ENCODE measurements around the gene CSF3R. TPM values are rescaled to one million over a fixed set of nuclear protein-coding genes. Genes with fewer than 3 reads are reported as not detected.

The CSF3R gene
- total RNA-seq, 2 experiments from 2014 or later = not detected

DNA sequence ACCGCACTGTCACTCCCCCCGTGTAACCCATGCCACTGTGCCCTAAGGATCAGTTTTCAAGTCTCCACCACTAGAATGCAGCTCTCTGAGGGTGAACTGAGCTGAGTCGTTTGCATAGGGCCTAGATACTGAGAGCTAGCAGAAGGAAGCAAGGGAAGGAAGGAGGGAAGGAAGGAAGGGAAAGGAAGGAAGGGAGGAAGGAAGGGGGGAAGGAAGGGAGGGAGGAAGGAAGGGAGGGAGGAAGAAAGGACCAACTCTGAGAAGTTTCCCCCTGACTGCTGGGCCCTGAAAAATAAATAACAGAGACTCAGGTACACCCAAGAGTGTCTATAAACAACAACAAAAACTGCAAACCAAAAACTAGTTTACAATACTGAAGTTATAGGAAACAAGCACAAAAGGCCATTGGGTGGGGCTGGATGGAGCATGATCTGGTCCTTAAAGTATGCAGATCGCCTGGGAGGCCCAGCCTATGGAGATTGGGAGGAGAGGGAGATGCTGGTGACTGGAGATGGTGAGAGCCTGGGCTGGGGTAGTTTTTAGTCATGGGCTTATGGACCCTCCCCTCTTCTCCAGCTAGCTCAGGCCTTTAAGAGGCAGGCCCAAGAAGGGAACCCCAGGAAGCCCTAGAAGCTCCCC, 16.9 kb downstream of the CSF3R start:
- no peak overlapping the region for H3K4me2 ChIP-seq (ENCODE audit: low read length)
- TF ChIP-seq, protein P1, sequence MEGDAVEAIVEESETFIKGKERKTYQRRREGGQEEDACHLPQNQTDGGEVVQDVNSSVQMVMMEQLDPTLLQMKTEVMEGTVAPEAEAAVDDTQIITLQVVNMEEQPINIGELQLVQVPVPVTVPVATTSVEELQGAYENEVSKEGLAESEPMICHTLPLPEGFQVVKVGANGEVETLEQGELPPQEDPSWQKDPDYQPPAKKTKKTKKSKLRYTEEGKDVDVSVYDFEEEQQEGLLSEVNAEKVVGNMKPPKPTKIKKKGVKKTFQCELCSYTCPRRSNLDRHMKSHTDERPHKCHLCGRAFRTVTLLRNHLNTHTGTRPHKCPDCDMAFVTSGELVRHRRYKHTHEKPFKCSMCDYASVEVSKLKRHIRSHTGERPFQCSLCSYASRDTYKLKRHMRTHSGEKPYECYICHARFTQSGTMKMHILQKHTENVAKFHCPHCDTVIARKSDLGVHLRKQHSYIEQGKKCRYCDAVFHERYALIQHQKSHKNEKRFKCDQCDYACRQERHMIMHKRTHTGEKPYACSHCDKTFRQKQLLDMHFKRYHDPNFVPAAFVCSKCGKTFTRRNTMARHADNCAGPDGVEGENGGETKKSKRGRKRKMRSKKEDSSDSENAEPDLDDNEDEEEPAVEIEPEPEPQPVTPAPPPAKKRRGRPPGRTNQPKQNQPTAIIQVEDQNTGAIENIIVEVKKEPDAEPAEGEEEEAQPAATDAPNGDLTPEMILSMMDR (conservative IDR thresholded peaks at IDR 0.05; ENCODE audit: low read length) = no peak
- no peak for TF ChIP-seq EZH2phosphoT487 (IDR thresholded peaks at IDR 0.05; ENCODE audit: borderline replicate concordance, low read depth, low read length)
- no peak overlapping the region for H3K4me3 ChIP-seq (ENCODE audit: low read depth, low read length, poor library complexity, severe bottlenecking)
- no peak for DNase-seq (ENCODE audit: low spot score)
- H2AFZ ChIP-seq (ENCODE audit: low read length) = no peak overlapping the region
- H3K9me3 ChIP-seq (ENCODE audit: low read length) = no peaks in the 10 kb centered on the region
- no TSS peak for BruUV-seq (replicated peaks)
- peaks cover 25% of the 10 kb centered on the region for H3K79me2 ChIP-seq (ENCODE audit: insufficient read depth, low read depth, low read length)
- no peaks in the 10 kb centered on the region for H3K9me2 ChIP-seq (ENCODE audit: insufficient read depth, low read length)
- ChIA-PET CTCF (ENCODE audit: unreplicated experiment) (no interaction called here), POLR2A (interaction anchor here (1.0 kb wide), 1 partner anchor 21 kb away, joined by 3 read pairs; no protein-coding TSS in a partner anchor)
- peaks cover 27% of the 10 kb centered on the region for H3K4me1 ChIP-seq (ENCODE audit: insufficient read depth, low read length, poor library complexity, severe bottlenecking)
- no peaks in the 10 kb centered on the region for H4K20me1 ChIP-seq (ENCODE audit: insufficient read depth, low read length)
- no peak overlapping the region for H3K27ac ChIP-seq (ENCODE audit: low read depth, low read length, poor library complexity, severe bottlenecking)
- intact Hi-C loops (cut with micrococcal nuclease; ENCODE audit: unreplicated experiment) = no loop called here
- H3K36me3 ChIP-seq (ENCODE audit: insufficient read depth, low read length) = peaks cover 17% of the 10 kb centered on the region

DNA sequence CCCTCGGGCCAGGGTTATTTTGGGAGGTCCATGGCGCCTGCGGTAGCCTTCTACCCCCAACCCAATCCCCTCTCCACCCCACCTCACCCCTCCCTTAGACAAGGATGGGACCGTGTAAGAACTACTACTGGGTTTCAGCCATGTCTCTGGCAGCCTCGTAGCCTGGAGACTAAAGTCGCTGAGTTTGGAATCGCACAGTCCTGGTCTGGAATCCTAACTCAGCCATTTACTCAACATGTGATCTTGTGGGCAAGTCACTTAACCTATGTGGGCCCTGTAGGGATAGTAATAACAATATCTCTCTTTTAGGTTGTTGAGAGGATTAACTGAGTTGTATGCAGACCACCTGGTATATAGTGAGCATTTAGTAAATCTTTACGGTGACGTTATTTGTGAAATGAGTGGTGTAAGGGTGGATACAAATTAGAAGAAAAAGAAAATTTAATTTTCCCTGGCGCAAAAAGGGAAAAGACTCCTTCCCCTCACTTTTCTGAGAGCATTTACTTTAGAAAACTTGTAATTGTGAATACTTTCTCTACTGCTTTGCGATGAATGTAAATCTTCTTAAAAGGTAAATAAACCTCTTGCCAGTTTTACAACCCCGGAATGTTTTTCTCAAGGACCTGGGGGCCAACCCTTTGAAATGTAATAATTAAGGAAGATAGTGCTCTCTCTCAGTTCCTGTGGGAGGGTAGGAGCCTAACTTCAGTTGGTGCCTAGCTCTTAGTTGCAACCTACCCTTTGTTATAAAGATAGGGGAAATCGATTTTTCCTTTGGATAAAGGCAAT, 17.9 kb downstream of the CSF3R start:
- no peak for TF ChIP-seq EZH2phosphoT487 (IDR thresholded peaks at IDR 0.05; ENCODE audit: borderline replicate concordance, low read depth, low read length)
- TF ChIP-seq, protein P1 (conservative IDR thresholded peaks at IDR 0.05; ENCODE audit: low read length) = no peak
- Histone ChIP-seq H3K4me2 (ENCODE audit: low read length) (peak overlapping the region; percentile 70), H3K9me2 (ENCODE audit: insufficient read depth, low read length) (no peaks in the 10 kb centered on the region), H3K36me3 (ENCODE audit: insufficient read depth, low read length) (peaks cover 27% of the 10 kb centered on the region), H3K4me3 (ENCODE audit: low read depth, low read length, poor library complexity, severe bottlenecking) (peak overlapping the region; percentile 100), H2AFZ (ENCODE audit: low read length) (peak overlapping the region; percentile 77), H4K20me1 (ENCODE audit: insufficient read depth, low read length) (no peaks in the 10 kb centered on the region), H3K79me2 (ENCODE audit: insufficient read depth, low read depth, low read length) (peaks cover 25% of the 10 kb centered on the region), H3K9me3 (ENCODE audit: low read length) (no peaks in the 10 kb centered on the region), H3K27ac (ENCODE audit: low read depth, low read length, poor library complexity, severe bottlenecking) (peak overlapping the region; percentile 60), H3K4me1 (ENCODE audit: insufficient read depth, low read length, poor library complexity, severe bottlenecking) (peaks cover 27% of the 10 kb centered on the region)
- intact Hi-C loops (cut with micrococcal nuclease; ENCODE audit: unreplicated experiment) = no loop called here
- DNase-seq (ENCODE audit: low spot score) = no peak
- TSS peak; percentile 99 for BruUV-seq (replicated peaks)
- CTCF ChIA-PET (ENCODE audit: unreplicated experiment) = no interaction called here
- POLR2A ChIA-PET = interaction anchor here (1.0 to 1.1 kb wide), 3 partner anchors 22 to 94 kb away, joined by 3 read pairs; no protein-coding TSS in a partner anchor

Data from OCI-LY7 (cell line).